IMR-90 (cell line): ENCODE measurements around the gene TRAPPC14. TPM values are rescaled to one million over a fixed set of nuclear protein-coding genes. Genes with fewer than 3 reads are reported as not detected.

Source experiments
- ATAC-seq: fragments of 200-7000 bp; cut with Tn5 transposase; 2 replicates; pipeline ENCODE4 v1.9.1; 2020; ENCODE audit warnings: low read depth, mild to moderate bottlenecking, moderate library complexity
- BruUV-seq: library from RNA; stranded (reverse); fragments of 400-500 nt; replicated peaks from 2 replicates; lab custom pipeline; 2021; lab: Mats Ljungman, UMichigan
- CTCF ChIA-PET: fragments of 300-600 bp; formaldehyde crosslinking; extraction: SDS; loops from one replicate; lab custom pipeline; 2021; ENCODE audit warnings: antibody characterized with exemption; lab: Yijun Ruan, JAX
- POLR2A ChIA-PET: fragments of 300-600 bp; sonication (Branson Sonifier 250); formaldehyde crosslinking; loops from one replicate; lab custom pipeline; 2022; ENCODE audit warnings: antibody characterized with exemption; ENCODE audit not compliant: unreplicated experiment; lab: Charles Lee
- DNase-seq: peaks from one replicate; pipeline ENCODE4 v3.0.0; 2013
- H2AFZ ChIP-seq: replicated peaks from 2 replicates; pipeline ENCODE3; 2013; ENCODE audit warnings: low read length, mild to moderate bottlenecking; ENCODE audit not compliant: poor library complexity
- H2AK5ac ChIP-seq: 2 replicates; pipeline ENCODE4 v1.6.1; 2013; ENCODE audit warnings: low read depth, low read length, inconsistent platforms
- H2AK9ac ChIP-seq: replicated peaks from 2 replicates; pipeline ENCODE3; 2013; ENCODE audit warnings: mild to moderate bottlenecking, low read depth, low read length, moderate library complexity; ENCODE audit not compliant: poor library complexity
- H2BK120ac ChIP-seq: 2 replicates; pipeline ENCODE4 v1.6.1; 2013; ENCODE audit warnings: low read depth, low read length, inconsistent platforms
- H2BK15ac ChIP-seq: 3 replicates; pipeline ENCODE4 v1.6.1; 2013; ENCODE audit warnings: low read depth, low read length, inconsistent platforms
- H2BK20ac ChIP-seq: 2 replicates; pipeline ENCODE4 v1.6.1; 2013; ENCODE audit warnings: low read depth, mild to moderate bottlenecking, inconsistent platforms, low read length, moderate library complexity
- H2BK5ac ChIP-seq: 2 replicates; pipeline ENCODE4 v1.6.1; 2013; ENCODE audit warnings: mild to moderate bottlenecking, low read depth, low read length, inconsistent platforms; ENCODE audit not compliant: poor library complexity, severe bottlenecking
- H3K14ac ChIP-seq: replicated peaks from 2 replicates; pipeline ENCODE4 v1.6.1; 2013; ENCODE audit warnings: low read depth, low read length, inconsistent platforms
- H3K18ac ChIP-seq: 2 replicates; pipeline ENCODE4 v1.6.1; 2013; ENCODE audit warnings: low read depth, low read length, control low read depth
- H3K23ac ChIP-seq: 2 replicates; pipeline ENCODE4 v1.6.1; 2013; ENCODE audit warnings: low read depth, low read length, inconsistent platforms
- H3K27ac ChIP-seq: 2 replicates; pipeline ENCODE4 v1.5.1; 2013; ENCODE audit warnings: mild to moderate bottlenecking, control low read depth, low read length; ENCODE audit not compliant: insufficient read depth
- H3K27me3 ChIP-seq: 2 replicates; pipeline ENCODE4 v1.6.1; 2013; ENCODE audit warnings: low read length; ENCODE audit not compliant: control insufficient read depth, insufficient read depth
- H3K36me3 ChIP-seq: 2 replicates; pipeline ENCODE4 v1.6.1; 2013; ENCODE audit warnings: low read length, mixed read lengths; ENCODE audit not compliant: control insufficient read depth, insufficient read depth
- H3K4ac ChIP-seq: 2 replicates; pipeline ENCODE4 v1.6.1; 2013; ENCODE audit warnings: low read depth, low read length, inconsistent platforms
- H3K4me1 ChIP-seq: 2 replicates; pipeline ENCODE4 v1.6.1; 2013; ENCODE audit warnings: low read length, mixed read lengths; ENCODE audit not compliant: control insufficient read depth, insufficient read depth
- H3K4me2 ChIP-seq: 2 replicates; pipeline ENCODE4 v1.6.1; 2013; ENCODE audit warnings: low read depth, mild to moderate bottlenecking, control low read depth, low read length, moderate library complexity
- H3K4me3 ChIP-seq: 2 replicates; pipeline ENCODE4 v1.5.1; 2013; ENCODE audit warnings: low read depth, mild to moderate bottlenecking, control low read depth, low read length, moderate library complexity; ENCODE audit not compliant: insufficient read depth
- H3K56ac ChIP-seq: 2 replicates; pipeline ENCODE4 v1.6.1; 2013; ENCODE audit warnings: low read length, inconsistent platforms; ENCODE audit not compliant: insufficient read depth; ENCODE audit errors: extremely low read depth
- H3K79me1 ChIP-seq, 2 experiments: 2 replicates each; pipeline ENCODE4 v1.6.1; 2013; ENCODE audit warnings: low read length in 2 of 2, inconsistent platforms in 1 of 2, low read depth in 1 of 2
- H3K9ac ChIP-seq: 2 replicates; pipeline ENCODE4 v1.6.1; 2013; ENCODE audit warnings: low read depth, low read length, control low read depth
- H3K9me1 ChIP-seq: 2 replicates; pipeline ENCODE4 v1.6.1; 2013; ENCODE audit warnings: low read length, inconsistent platforms; ENCODE audit not compliant: insufficient read depth
- H3K9me3 ChIP-seq: 2 replicates; pipeline ENCODE4 v1.6.1; 2013; ENCODE audit warnings: low read length; ENCODE audit not compliant: control insufficient read depth, insufficient read depth
- H4K20me1 ChIP-seq: 2 replicates; pipeline ENCODE4 v1.6.1; 2013; ENCODE audit warnings: low read length, inconsistent platforms; ENCODE audit not compliant: insufficient read depth
- H4K5ac ChIP-seq: 2 replicates; pipeline ENCODE4 v1.6.1; 2013; ENCODE audit warnings: mild to moderate bottlenecking, low read depth, low read length, control low read depth
- H4K8ac ChIP-seq, 2 experiments: 2 replicates each; pipeline ENCODE4 v1.6.1; 2013; ENCODE audit warnings: low read depth in 2 of 2, low read length in 2 of 2, control low read depth in 1 of 2, inconsistent platforms in 1 of 2
- H4K91ac ChIP-seq: 2 replicates; pipeline ENCODE4 v1.6.1; 2013; ENCODE audit warnings: low read depth, low read length, inconsistent platforms; ENCODE audit not compliant: insufficient read depth
- BHLHE40 ChIP-seq: fragments of 150-350 bp; IDR thresholded peaks from 2 replicates; pipeline ENCODE4 v1.6.1; 2016; ENCODE audit warnings: mild to moderate bottlenecking, low read depth, low read length
- CEBPB ChIP-seq: IDR thresholded peaks from 2 replicates; pipeline ENCODE4 v1.6.1; 2012; ENCODE audit warnings: low read depth, low read length, improper control_type of control experiment
- CHD1 ChIP-seq: IDR thresholded peaks from 2 replicates; pipeline ENCODE4 v1.6.1; 2012; ENCODE audit warnings: low read depth, low read length, improper control_type of control experiment
- ELK1 ChIP-seq: fragments of 150-350 bp; IDR thresholded peaks from 2 replicates; pipeline ENCODE4 v1.6.1; 2016; ENCODE audit warnings: low read depth, mild to moderate bottlenecking, low read length, moderate library complexity, borderline replicate concordance
- FOS ChIP-seq: fragments of 150-350 bp; IDR thresholded peaks from 2 replicates; pipeline ENCODE4 v1.6.1; 2016; ENCODE audit warnings: low read depth, low read length
- MAFK ChIP-seq: IDR thresholded peaks from 2 replicates; pipeline ENCODE4 v1.6.1; 2012; ENCODE audit warnings: low read depth, low read length, improper control_type of control experiment
- MAZ ChIP-seq: IDR thresholded peaks from 2 replicates; pipeline ENCODE4 v1.6.1; 2012; ENCODE audit warnings: low read depth, mild to moderate bottlenecking, low read length, improper control_type of control experiment, moderate library complexity, borderline replicate concordance
- MXI1 ChIP-seq: IDR thresholded peaks from 2 replicates; pipeline ENCODE4 v1.6.1; 2012; ENCODE audit warnings: low read depth, mild to moderate bottlenecking, low read length, moderate library complexity, borderline replicate concordance
- NFE2L2 ChIP-seq: fragments of 150-350 bp; IDR thresholded peaks from 2 replicates; pipeline ENCODE4 v1.6.1; 2016; ENCODE audit warnings: low read depth, mild to moderate bottlenecking, low read length
- POLR2A ChIP-seq: IDR thresholded peaks from 2 replicates; pipeline ENCODE4 v1.6.1; 2012; ENCODE audit warnings: mild to moderate bottlenecking, low read depth, low read length
- RAD21 ChIP-seq: IDR thresholded peaks from 2 replicates; pipeline ENCODE4 v1.6.1; 2012; ENCODE audit warnings: low read length, improper control_type of control experiment
- RCOR1 ChIP-seq: IDR thresholded peaks from 2 replicates; pipeline ENCODE4 v1.6.1; 2012; ENCODE audit warnings: mild to moderate bottlenecking, low read length, improper control_type of control experiment; ENCODE audit not compliant: insufficient replicate concordance
- RFX5 ChIP-seq: IDR thresholded peaks from 2 replicates; pipeline ENCODE4 v1.8.0; 2012; ENCODE audit warnings: low read depth, mild to moderate bottlenecking, low read length, moderate library complexity
- SMC3 ChIP-seq: fragments of 150-350 bp; IDR thresholded peaks from 2 replicates; pipeline ENCODE4 v1.6.1; 2016; ENCODE audit warnings: low read depth, mild to moderate bottlenecking, antibody characterized with exemption, low read length, moderate library complexity
- WGBS, 2 experiments: methylation state at CpG; one replicate each; pipeline versions ENCODE4 v1.1.5 to v1.1.7; 2013; ENCODE audit warnings: missing lambda C conversion rate in 2 of 2; ENCODE audit not compliant: insufficient read length in 1 of 2; ENCODE audit errors: extremely low coverage in 2 of 2; 5-methylcytosine and 5-hydroxymethylcytosine counted together
- dilution Hi-C: fragments of 300-500 bp; cut with HindIII; formaldehyde crosslinking; loops from one replicate; pipeline ENCODE4 v1.14.3; 2018; ENCODE audit warnings: low sequenced_read_pairs; ENCODE audit not compliant: unreplicated experiment
- in situ Hi-C: fragments of 300-500 bp; cut with MboI; formaldehyde crosslinking; loops from 3 replicates; pipeline ENCODE4 v1.14.3; 2019; ENCODE audit warnings: low sequenced_read_pairs, inconsistent platforms, mixed read lengths
- intact Hi-C: fragments of 100-400 bp; cut with micrococcal nuclease; formaldehyde crosslinking; loops from 2 replicates; pipeline ENCODE4 v1.10.0; 2022
- polyA plus RNA-seq, 3 experiments: library from polyadenylated mRNA; depleted of rRNA; stranded (reverse); fragments of >200 nt; gene quantifications; 2 replicates each; pipeline ENCODE4 v1.2.3, GENCODE V29; 2012; ENCODE audit warnings: low replicate concordance in 1 of 3
- total RNA-seq: library from RNA; depleted of rRNA; stranded (reverse); fragments of >200 nt; gene quantifications from 2 replicates; pipeline ENCODE4 v1.2.3, GENCODE V29; 2012
- TF ChIP-seq, protein P1 (sequence below): conservative IDR thresholded peaks from 2 replicates; pipeline ENCODE4 v1.5.1; 2012; ENCODE audit warnings: mild to moderate bottlenecking, low read depth, low read length, improper control_type of control experiment
- TF ChIP-seq, protein P2 (sequence below): fragments of 150-350 bp; IDR thresholded peaks from 2 replicates; pipeline ENCODE4 v1.6.1; 2017; ENCODE audit warnings: mild to moderate bottlenecking, antibody characterized with exemption, low read length, low read depth

Gene TRAPPC14
- total and polyA plus RNA-seq, 2 of the 4 experiments (the other 2 are of a cell fraction), result 4.5 to 15.9 TPM

- Histone ChIP-seq H2BK20ac (no peak overlapping the region), H3K9me1 (no peaks in the 10 kb centered on the region), H4K91ac (no peak overlapping the region), H3K9ac (no peak overlapping the region), H3K4me3 (no peak overlapping the region), H2AFZ (no peak overlapping the region), H3K79me1 (peaks cover 0 to 11% of the 10 kb centered on the region in 2 experiments; a peak in 2 of 4 replicates), H3K14ac (no peak overlapping the region), H2BK15ac (no peak overlapping the region), H4K8ac (no peak overlapping the region), H3K4ac (no peak overlapping the region), H3K4me2 (no peak overlapping the region), H3K27me3 (no peaks in the 10 kb centered on the region), H2AK5ac (no peak overlapping the region), H3K36me3 (peaks cover 68% of the 10 kb centered on the region), H4K5ac (no peak overlapping the region), H3K23ac (no peak overlapping the region), H2AK9ac (no peak overlapping the region), H2BK5ac (no peak overlapping the region), H3K18ac (no peak overlapping the region), H3K56ac (no peak overlapping the region), H3K27ac (no peak overlapping the region), H4K20me1 (peaks cover 3% of the 10 kb centered on the region; the same call in 1 of the 2 replicates), H2BK120ac (no peak overlapping the region), H3K9me3 (no peaks in the 10 kb centered on the region), H3K4me1 (peaks cover 2% of the 10 kb centered on the region; the same call in 1 of the 2 replicates)
- 60% methylated on average over 3 of the region's 11 CpGs; no CpG with 5 or more reads in 1 of the 2 experiments for WGBS, 2 experiments
- TF ChIP-seq SMC3, result no peak
- no peak for TF ChIP-seq MXI1
- no peak for TF ChIP-seq MAZ
- TF ChIP-seq, protein P1, sequence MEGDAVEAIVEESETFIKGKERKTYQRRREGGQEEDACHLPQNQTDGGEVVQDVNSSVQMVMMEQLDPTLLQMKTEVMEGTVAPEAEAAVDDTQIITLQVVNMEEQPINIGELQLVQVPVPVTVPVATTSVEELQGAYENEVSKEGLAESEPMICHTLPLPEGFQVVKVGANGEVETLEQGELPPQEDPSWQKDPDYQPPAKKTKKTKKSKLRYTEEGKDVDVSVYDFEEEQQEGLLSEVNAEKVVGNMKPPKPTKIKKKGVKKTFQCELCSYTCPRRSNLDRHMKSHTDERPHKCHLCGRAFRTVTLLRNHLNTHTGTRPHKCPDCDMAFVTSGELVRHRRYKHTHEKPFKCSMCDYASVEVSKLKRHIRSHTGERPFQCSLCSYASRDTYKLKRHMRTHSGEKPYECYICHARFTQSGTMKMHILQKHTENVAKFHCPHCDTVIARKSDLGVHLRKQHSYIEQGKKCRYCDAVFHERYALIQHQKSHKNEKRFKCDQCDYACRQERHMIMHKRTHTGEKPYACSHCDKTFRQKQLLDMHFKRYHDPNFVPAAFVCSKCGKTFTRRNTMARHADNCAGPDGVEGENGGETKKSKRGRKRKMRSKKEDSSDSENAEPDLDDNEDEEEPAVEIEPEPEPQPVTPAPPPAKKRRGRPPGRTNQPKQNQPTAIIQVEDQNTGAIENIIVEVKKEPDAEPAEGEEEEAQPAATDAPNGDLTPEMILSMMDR, result no peak
- no peak for TF ChIP-seq CHD1
- TF ChIP-seq ELK1, result no peak
- no peak for TF ChIP-seq NFE2L2
- TF ChIP-seq, protein P2, sequence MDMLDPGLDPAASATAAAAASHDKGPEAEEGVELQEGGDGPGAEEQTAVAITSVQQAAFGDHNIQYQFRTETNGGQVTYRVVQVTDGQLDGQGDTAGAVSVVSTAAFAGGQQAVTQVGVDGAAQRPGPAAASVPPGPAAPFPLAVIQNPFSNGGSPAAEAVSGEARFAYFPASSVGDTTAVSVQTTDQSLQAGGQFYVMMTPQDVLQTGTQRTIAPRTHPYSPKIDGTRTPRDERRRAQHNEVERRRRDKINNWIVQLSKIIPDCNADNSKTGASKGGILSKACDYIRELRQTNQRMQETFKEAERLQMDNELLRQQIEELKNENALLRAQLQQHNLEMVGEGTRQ, result no peak
- TF ChIP-seq RCOR1, result no peak
- no peak for TF ChIP-seq BHLHE40
- no peak for TF ChIP-seq MAFK
- no peak for TF ChIP-seq RAD21
- TF ChIP-seq FOS, result no peak
- no peak for TF ChIP-seq POLR2A
- TF ChIP-seq CEBPB, result no peak
- TF ChIP-seq RFX5, result no peak
- no TSS peak for BruUV-seq
- no peak for ATAC-seq
- dilution Hi-C loops (no loop called here), intact Hi-C loops (no loop called here), in situ Hi-C loops (no loop called here)
- ChIA-PET CTCF (no interaction called here), POLR2A (no interaction called here)
- no peak for DNase-seq
These were observed 50.6 kb downstream of the TRAPPC14 start for GRCh38 chr7:100107890-100108289.
